ENCODE measurements around the gene DLGAP4.

DNA sequence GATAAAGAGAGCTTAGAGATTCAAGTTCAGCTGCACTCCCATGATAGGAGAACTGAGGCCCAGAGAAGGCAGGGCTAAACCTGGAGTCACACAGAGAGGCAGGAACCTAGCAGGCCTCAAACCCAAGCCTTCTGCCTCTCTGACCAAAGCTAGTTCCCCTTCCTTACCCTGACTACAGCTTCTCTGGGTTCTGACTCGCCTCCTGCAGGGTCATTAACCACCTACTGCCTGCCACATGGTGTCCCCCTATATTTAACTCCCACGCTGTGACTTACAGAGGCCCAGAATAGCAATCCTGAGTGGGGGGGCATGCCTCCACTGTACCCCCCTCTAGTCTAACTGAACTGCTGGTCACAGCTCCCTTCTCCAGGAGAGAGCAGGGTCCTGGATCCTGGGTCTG, 84.1 kb downstream of the DLGAP4 start:
- TF ChIP-seq, protein P1, sequence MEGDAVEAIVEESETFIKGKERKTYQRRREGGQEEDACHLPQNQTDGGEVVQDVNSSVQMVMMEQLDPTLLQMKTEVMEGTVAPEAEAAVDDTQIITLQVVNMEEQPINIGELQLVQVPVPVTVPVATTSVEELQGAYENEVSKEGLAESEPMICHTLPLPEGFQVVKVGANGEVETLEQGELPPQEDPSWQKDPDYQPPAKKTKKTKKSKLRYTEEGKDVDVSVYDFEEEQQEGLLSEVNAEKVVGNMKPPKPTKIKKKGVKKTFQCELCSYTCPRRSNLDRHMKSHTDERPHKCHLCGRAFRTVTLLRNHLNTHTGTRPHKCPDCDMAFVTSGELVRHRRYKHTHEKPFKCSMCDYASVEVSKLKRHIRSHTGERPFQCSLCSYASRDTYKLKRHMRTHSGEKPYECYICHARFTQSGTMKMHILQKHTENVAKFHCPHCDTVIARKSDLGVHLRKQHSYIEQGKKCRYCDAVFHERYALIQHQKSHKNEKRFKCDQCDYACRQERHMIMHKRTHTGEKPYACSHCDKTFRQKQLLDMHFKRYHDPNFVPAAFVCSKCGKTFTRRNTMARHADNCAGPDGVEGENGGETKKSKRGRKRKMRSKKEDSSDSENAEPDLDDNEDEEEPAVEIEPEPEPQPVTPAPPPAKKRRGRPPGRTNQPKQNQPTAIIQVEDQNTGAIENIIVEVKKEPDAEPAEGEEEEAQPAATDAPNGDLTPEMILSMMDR (IDR thresholded peaks at IDR 0.05; ENCODE audit: low read depth, low read length, poor library complexity, severe bottlenecking), result no peak
- no peak for TF ChIP-seq EZH2phosphoT487 (IDR thresholded peaks at IDR 0.05; ENCODE audit: borderline replicate concordance, low read length)

All from DOHH2 (cell line).